ENCODE results near the gene SLC7A6OS. TPM values are rescaled to one million over a fixed set of nuclear protein-coding genes. Genes with fewer than 3 reads are reported as not detected.

Gene SLC7A6OS
- total RNA-seq, 1 donor from 2014 or later: 12.4 TPM

Other genes starting within 250 kb of the SLC7A6OS start
- 23.7 TPM for gene NFATC3, start 225.6 kb downstream of the SLC7A6OS start, total RNA-seq
- gene ESRP2, start 74.8 kb downstream of the SLC7A6OS start, total RNA-seq: 0.41 TPM
- 43.8 TPM for gene PLA2G15, start 65.6 kb downstream of the SLC7A6OS start, total RNA-seq
- gene SLC7A6, start 46.4 kb downstream of the SLC7A6OS start, total RNA-seq: 33.7 TPM
- 28.9 TPM for gene PRMT7, start 73 bp upstream of the SLC7A6OS start, total RNA-seq
- gene SMPD3, start 137.6 kb upstream of the SLC7A6OS start, total RNA-seq: 0.38 TPM
- gene ZFP90, start 228.3 kb upstream of the SLC7A6OS start, total RNA-seq: 9.5 TPM